Effector memory CD4-positive, alpha-beta T cell (primary cell): Measurements from ENCODE around the gene GALR1.
"Not testable (repeated sequence)": the region's sequence is repeated elsewhere in the genome, so short reads cannot be mapped to it uniquely, and the experiment has no call there.

Experiments
- DNase-seq, 3 donors: peaks; one replicate each; pipeline ENCODE4 v3.0.0-alpha.2; 2020
- H3K27ac ChIP-seq: 2 replicates; pipeline ENCODE4 v1.7.0; 2013; ENCODE audit warnings: mild to moderate bottlenecking, low read length, moderate library complexity; ENCODE audit not compliant: insufficient read depth, poor library complexity, severe bottlenecking
- H3K27me3 ChIP-seq: replicated peaks from 2 replicates; pipeline ENCODE4 v1.7.0; 2013; ENCODE audit warnings: mild to moderate bottlenecking, low read length; ENCODE audit not compliant: insufficient read depth, control insufficient read depth, poor library complexity, severe bottlenecking
- H3K36me3 ChIP-seq: 2 replicates; pipeline ENCODE4 v1.7.0; 2013; ENCODE audit warnings: mild to moderate bottlenecking, low read length, moderate library complexity; ENCODE audit not compliant: control insufficient read depth, insufficient read depth
- H3K4me1 ChIP-seq: 2 replicates; pipeline ENCODE4 v1.7.0; 2013; ENCODE audit warnings: low read length, mild to moderate bottlenecking; ENCODE audit not compliant: control insufficient read depth, insufficient read depth, poor library complexity, severe bottlenecking
- H3K4me3 ChIP-seq: 2 replicates; pipeline ENCODE4 v1.7.0; 2013; ENCODE audit warnings: low read length, low read depth, mild to moderate bottlenecking; ENCODE audit not compliant: insufficient read depth, poor library complexity, severe bottlenecking
- H3K9me3 ChIP-seq: 2 replicates; pipeline ENCODE4 v1.7.0; 2013; ENCODE audit warnings: mild to moderate bottlenecking, low read length, moderate library complexity; ENCODE audit not compliant: control insufficient read depth

The GALR1 gene

DNA sequence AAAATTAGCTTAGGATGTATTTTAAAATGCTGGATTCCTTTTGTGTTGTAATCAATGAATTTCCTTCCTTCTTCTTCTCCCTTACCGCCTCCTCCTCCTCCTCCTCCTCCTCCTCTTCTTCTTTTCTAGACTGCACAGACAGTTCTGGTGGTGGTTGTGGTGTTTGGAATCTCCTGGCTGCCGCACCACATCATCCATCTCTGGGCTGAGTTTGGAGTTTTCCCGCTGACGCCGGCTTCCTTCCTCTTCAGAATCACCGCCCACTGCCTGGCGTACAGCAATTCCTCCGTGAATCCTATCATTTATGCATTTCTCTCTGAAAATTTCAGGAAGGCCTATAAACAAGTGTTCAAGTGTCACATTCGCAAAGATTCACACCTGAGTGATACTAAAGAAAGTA, 18.8 kb downstream of the GALR1 start:
- no peaks in the 10 kb centered on the region for H3K27me3 ChIP-seq
- no peak for DNase-seq
- no peak overlapping the region for H3K27ac ChIP-seq
- no peaks in the 10 kb centered on the region for H3K36me3 ChIP-seq
- no peaks in the 10 kb centered on the region for H3K4me1 ChIP-seq
- no peaks in the 10 kb centered on the region for H3K9me3 ChIP-seq
- no peak overlapping the region for H3K4me3 ChIP-seq

DNA sequence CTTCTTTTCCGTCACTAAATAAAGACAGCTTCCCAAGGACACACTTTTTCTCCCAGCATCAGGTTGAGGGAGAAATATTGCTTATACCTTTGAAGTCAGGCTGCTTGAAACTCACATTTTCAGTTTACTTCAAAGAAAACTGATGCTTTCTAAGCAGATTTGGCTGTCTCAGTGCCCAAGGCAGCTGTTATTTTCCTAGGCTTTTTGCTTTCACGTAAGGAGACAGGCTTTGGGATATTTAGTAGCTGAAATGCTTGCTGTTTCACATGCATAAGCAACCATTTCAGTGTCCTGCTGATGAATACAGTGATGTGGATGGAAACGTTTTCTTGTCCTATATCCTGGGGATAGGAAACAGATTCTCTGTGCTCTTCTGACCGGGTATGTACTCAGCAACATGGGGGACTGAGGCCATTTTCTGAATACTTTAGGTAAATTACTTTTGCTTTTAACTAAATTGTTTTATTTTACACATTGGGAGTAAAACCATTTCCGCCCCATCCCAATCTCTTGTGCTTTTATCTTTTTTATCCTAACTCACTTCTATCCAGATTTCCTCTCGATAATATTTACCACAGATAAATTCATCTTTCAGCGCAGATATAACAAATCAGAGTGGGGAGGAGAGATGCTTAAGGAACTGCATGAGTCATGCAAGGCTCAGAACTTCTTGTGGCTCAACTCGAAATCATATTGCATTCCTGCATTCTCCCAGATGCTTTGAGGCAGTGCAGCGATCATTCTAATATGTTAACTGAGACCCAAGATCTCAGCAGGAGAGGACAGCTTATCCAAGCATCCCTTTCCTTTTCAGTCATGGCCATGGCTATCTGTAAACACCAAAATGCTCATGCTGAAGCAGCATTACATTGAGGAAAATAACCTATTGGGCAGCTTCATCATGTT, 22.2 kb downstream of the GALR1 start:
- H3K36me3 ChIP-seq = no peaks in the 10 kb centered on the region
- H3K4me1 ChIP-seq = no peaks in the 10 kb centered on the region
- no peak for DNase-seq
- H3K9me3 ChIP-seq = no peaks in the 10 kb centered on the region
- no peak overlapping the region for H3K27ac ChIP-seq
- H3K4me3 ChIP-seq = no peak overlapping the region
- H3K27me3 ChIP-seq = no peaks in the 10 kb centered on the region

DNA sequence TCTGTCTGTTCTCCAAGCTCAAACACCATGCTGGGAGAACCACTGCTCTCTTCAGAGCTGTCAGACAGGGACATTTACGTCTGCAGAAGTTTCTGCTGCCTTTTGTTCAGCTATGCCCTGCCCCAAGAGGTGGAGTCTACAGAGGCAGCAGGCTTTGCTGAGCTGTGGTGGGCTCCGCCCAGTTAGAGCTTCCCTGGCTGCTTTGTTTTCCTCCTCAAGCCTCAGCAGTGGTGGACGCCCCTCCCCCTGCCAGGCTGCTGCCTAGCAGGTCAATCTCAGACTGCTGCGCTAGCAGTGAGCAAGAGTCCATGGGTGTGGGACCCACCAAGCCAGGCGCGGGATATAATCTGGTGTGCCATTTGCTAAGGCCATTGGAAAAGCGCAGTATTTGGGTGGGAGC, 41.2 kb downstream of the GALR1 start:
- H3K9me3 ChIP-seq, H3K4me1 ChIP-seq, H3K27ac ChIP-seq, H3K4me3 ChIP-seq, H3K36me3 ChIP-seq, DNase-seq, H3K27me3 ChIP-seq: not testable (repeated sequence)

DNA sequence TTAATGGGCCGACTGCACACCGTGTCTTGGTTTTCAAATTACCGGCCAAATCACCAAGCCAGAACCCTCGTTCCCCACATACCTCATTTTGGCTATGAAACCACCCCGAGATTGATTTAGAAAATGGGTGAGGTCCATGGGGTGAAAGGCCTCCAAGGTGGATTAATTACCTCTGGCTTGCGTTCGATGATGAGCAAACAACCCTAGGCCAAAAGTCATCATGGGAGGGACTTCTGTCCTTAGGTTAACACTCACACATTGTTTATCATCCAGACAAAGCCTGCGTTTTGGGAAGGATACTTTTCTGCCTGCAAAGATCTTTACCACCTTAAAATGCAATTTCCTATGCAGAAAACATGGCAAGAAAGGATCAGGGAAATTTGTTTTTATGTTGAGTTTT, 48.5 kb downstream of the GALR1 start:
- no peaks in the 10 kb centered on the region for H3K36me3 ChIP-seq
- H3K4me3 ChIP-seq = no peak overlapping the region
- no peak overlapping the region for H3K27ac ChIP-seq
- no peak for DNase-seq
- H3K4me1 ChIP-seq = no peaks in the 10 kb centered on the region
- no peaks in the 10 kb centered on the region for H3K27me3 ChIP-seq
- no peaks in the 10 kb centered on the region for H3K9me3 ChIP-seq

DNA sequence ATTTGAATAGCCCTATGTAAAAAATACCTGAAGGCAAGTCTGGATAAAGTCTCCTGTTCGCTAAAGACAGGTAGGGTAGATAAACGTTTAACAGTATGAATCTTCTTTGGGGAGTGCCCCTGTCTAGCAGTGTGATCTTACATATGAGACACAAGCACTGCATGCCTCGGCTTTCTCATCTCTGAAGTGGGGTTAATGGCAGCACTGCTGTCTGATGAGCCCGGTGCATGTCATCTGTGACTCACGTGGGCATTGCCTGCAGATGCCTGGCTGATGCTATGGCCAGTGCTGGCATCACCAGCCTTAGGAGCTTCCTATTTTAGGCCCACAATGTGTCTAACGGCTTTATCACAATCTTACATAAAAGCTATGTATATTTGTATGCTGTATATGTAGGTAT, 50.1 kb downstream of the GALR1 start:
- Histone ChIP-seq H3K27me3 (no peaks in the 10 kb centered on the region), H3K36me3 (no peaks in the 10 kb centered on the region), H3K27ac (no peak overlapping the region), H3K4me1 (no peaks in the 10 kb centered on the region), H3K9me3 (no peaks in the 10 kb centered on the region), H3K4me3 (no peak overlapping the region)
- DNase-seq = no peak

DNA sequence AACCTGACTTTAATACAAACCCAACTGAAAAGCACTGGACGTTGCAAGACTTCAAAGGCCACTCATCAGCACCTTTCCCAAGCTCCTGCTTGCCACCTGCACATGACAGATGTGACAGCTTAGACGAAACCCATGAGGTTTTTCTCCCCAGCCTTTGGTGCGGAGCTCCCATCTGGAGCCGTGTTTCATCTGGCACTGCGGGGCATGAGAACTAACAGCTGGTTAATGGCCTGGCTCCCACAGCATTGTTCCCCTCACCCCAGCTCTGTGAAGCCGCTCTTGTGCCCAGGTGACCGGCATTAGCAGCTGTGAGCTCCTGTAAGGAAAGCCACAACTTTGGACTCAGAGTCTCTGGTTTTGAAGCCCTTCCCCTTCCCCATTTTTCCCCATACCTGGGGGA, 50.9 kb downstream of the GALR1 start:
- Histone ChIP-seq H3K27ac (no peak overlapping the region), H3K9me3 (no peaks in the 10 kb centered on the region)
- DNase-seq = no peak

DNA sequence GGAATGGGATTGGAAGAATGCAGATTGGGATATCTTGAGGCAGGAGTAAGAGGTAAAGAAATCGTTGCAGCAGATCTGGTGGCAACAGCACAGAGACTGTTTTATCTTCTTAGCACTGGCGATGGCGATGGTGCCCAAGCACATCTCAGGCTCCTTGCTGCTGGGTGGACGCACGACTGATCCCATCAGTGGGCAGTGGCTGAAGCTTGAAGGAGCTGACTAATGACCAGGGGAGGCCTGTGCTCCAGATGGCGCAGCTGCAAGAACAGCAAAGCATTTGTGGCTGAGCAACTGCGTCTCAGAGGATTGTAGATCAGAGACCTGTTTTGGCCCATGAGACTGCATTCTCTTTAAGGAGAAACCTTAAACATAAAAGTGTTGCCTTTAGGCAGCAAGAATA, 54.6 kb downstream of the GALR1 start:
- Histone ChIP-seq H3K9me3 (no peaks in the 10 kb centered on the region), H3K4me3 (no peak overlapping the region), H3K27me3 (no peaks in the 10 kb centered on the region), H3K36me3 (no peaks in the 10 kb centered on the region), H3K27ac (no peak overlapping the region), H3K4me1 (no peaks in the 10 kb centered on the region)
- no peak for DNase-seq

More for the DNA sequence above, 50.9 kb downstream of the GALR1 start:
- Histone ChIP-seq H3K4me1 (no peaks in the 10 kb centered on the region), H3K4me3 (no peak overlapping the region), H3K36me3 (no peaks in the 10 kb centered on the region), H3K27me3 (no peaks in the 10 kb centered on the region)

DNA sequence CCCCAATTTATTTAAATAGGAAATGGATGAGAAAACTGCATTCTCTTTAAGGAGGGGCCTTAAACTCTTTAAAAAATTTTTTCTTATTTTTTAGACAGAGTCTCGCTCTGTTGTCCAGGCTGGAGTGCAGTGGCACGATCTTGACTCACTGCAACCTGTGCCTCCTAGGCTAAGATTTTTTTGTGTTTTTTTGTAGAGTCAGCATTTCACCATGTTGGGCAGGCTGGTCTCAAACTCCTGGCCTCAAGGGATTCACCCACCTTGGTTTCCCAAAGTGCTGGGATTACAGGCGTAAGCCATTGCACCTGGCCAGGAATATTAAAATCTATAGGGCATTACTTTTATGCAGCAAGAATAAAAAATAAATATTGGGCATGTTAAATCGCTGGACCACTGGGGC, 56.0 kb downstream of the GALR1 start:
- Histone ChIP-seq H3K9me3 (no peaks in the 10 kb centered on the region), H3K27me3 (no peaks in the 10 kb centered on the region), H3K4me1 (no peaks in the 10 kb centered on the region), H3K4me3 (no peak overlapping the region), H3K36me3 (no peaks in the 10 kb centered on the region), H3K27ac (no peak overlapping the region)
- no peak for DNase-seq

DNA sequence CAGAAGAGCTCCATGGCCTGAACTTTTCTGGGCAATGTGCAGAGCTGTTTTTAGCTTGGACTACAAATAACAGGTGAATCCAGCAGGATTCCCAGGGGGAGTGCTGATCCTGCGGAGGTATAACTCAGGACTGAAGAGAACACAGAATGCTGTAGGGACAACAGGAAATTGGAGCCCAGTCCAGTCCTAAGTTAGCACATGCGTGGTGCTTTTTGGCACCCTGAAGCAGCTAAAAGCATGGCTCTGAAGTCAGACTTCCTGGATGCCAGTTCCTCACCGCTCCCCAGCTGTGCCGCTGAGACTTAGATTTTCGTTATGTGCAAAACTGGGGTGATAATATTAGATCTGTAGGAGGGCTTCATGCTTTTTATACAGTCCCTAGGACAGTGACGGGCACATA, 58.6 kb downstream of the GALR1 start:
- H3K27ac ChIP-seq = no peak overlapping the region
- H3K4me1 ChIP-seq = no peaks in the 10 kb centered on the region
- no peaks in the 10 kb centered on the region for H3K36me3 ChIP-seq
- H3K9me3 ChIP-seq = no peaks in the 10 kb centered on the region
- H3K27me3 ChIP-seq = no peaks in the 10 kb centered on the region
- DNase-seq = no peak
- no peak overlapping the region for H3K4me3 ChIP-seq

DNA sequence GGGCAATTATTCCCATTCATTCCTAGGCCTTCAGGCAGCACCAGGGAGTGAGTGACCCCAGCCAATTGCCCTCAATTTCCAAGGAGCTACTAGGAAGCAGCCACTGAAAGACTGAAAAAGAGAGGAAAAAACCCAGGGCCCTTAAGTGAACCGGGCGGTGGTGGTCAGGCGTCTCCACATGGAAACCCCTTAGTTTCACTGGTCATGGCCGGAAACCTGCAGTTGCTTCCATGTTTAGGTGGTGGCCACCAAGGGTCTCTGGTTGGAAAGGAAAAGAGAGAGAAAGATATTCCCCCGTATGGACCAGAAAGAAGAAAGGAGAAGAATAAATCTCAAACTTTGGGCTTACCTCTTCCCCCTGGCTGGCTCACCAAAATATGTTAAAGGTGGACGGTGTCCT, 64.9 kb downstream of the GALR1 start:
- Histone ChIP-seq H3K4me1 (no peaks in the 10 kb centered on the region), H3K36me3 (no peaks in the 10 kb centered on the region), H3K27me3 (no peaks in the 10 kb centered on the region), H3K4me3 (no peak overlapping the region), H3K9me3 (no peaks in the 10 kb centered on the region), H3K27ac (no peak overlapping the region)
- DNase-seq = no peak
